MM.1S (cell line): Measurements from ENCODE around the gene VSIG10L2.

ENCODE experiments used
- CTCF ChIP-seq: fragments of 300-600 bp; sonication (generic); IDR thresholded peaks from 2 replicates; pipeline ENCODE4 v1.5.1; 2016; ENCODE audit warnings: antibody characterized with exemption, low read length, mixed read lengths
- EZH2 ChIP-seq: fragments of 300-600 bp; sonication (generic); optimal IDR thresholded peaks from 2 replicates; pipeline ENCODE3; 2017; ENCODE audit warnings: low read depth, mild to moderate bottlenecking, antibody characterized with exemption, low read length, mixed read lengths
- EZH2phosphoT487 ChIP-seq: fragments of 300-600 bp; sonication (generic); IDR thresholded peaks from 2 replicates; pipeline ENCODE4 v1.6.1; 2018; ENCODE audit warnings: antibody characterized with exemption, low read length

GRCh38 chr11:125931668-125932067 is 14.2 kb upstream of the VSIG10L2 start:
- TF ChIP-seq CTCF: no peak
- TF ChIP-seq EZH2: no peak
- TF ChIP-seq EZH2phosphoT487: no peak
